H1 (cell line): ENCODE results near the gene ZNF845. TPM values are rescaled to one million over a fixed set of nuclear protein-coding genes. Genes with fewer than 3 reads are reported as not detected.

Source experiments
- CHD2 ChIP-seq: IDR thresholded peaks from 2 replicates; pipeline ENCODE4 v1.6.1; 2012; ENCODE audit warnings: low read length, improper control_type of control experiment
- CREB1 ChIP-seq: IDR thresholded peaks from 2 replicates; pipeline ENCODE4 v1.6.1; 2012; ENCODE audit warnings: inconsistent platforms
- EP300 ChIP-seq, 2 experiments: IDR thresholded peaks; 1 replicate in 1 of 2; 2 replicates in 1 of 2; pipeline ENCODE4 v1.6.1; 2011 to 2012; ENCODE audit warnings: low read depth in 2 of 2, low read length in 2 of 2, mild to moderate bottlenecking in 2 of 2, borderline replicate concordance in 1 of 2, inconsistent platforms in 1 of 2, moderate library complexity in 1 of 2
- GABPA ChIP-seq: IDR thresholded peaks from 2 replicates; pipeline ENCODE4 v1.6.1; 2011; ENCODE audit warnings: mild to moderate bottlenecking, low read length, moderate library complexity, borderline replicate concordance; ENCODE audit not compliant: insufficient read depth
- GTF2F1 ChIP-seq: IDR thresholded peaks from 2 replicates; pipeline ENCODE4 v1.6.1; 2012; ENCODE audit warnings: low read depth, low read length, improper control_type of control experiment, borderline replicate concordance
- KDM5A ChIP-seq: fragments of 200-600 bp; IDR thresholded peaks from 2 replicates; pipeline ENCODE4 v1.7.1; 2012; ENCODE audit warnings: mild to moderate bottlenecking, low read length, inconsistent platforms, mixed read lengths
- MAFK ChIP-seq: IDR thresholded peaks from 2 replicates; pipeline ENCODE4 v1.6.1; 2012; ENCODE audit warnings: low read depth, mild to moderate bottlenecking, improper control_type of control experiment, low read length
- RAD21 ChIP-seq, 2 experiments: IDR thresholded peaks in 1 of 2; conservative IDR thresholded peaks in 1 of 2; 2 replicates each; pipeline ENCODE4 v1.6.1; 2011; ENCODE audit warnings: low read depth in 2 of 2, low read length in 2 of 2, improper control_type of control experiment in 1 of 2, inconsistent platforms in 1 of 2, mild to moderate bottlenecking in 1 of 2, moderate library complexity in 1 of 2
- polyA plus RNA-seq, 7 experiments: library from polyadenylated mRNA; depleted of rRNA in 3 of 7; stranded (reverse) in 5 of 7; unstranded in 2 of 7; fragments of >200 nt in 5 of 7; fragments of 200-250 nt in 2 of 7; gene quantifications; 1 replicate in 5 of 7; 2 replicates in 1 of 7; 4 replicates in 1 of 7; pipeline versions ENCODE4 v1.2.1 to v1.2.3, GENCODE V29; 2011 to 2013; ENCODE audit warnings: missing spikeins in 2 of 7, mixed read lengths in 2 of 7
- total RNA-seq: library from RNA; stranded (reverse); fragmentation: NEBNext Ultra II Directional; extraction: Animal tissue kit (Norgen Biotek cat#: 25700); gene quantifications from 2 replicates; pipeline ENCODE4 v1.2.1, GENCODE V29; 2021
- TF ChIP-seq, protein P1 (sequence below), 3 experiments: IDR thresholded peaks; 1 replicate in 2 of 3; 2 replicates in 1 of 3; pipeline versions ENCODE4 v1.5.1 to v1.6.1; 2011; ENCODE audit warnings: low read length in 3 of 3, mild to moderate bottlenecking in 3 of 3, inconsistent platforms in 2 of 3, low read depth in 1 of 3, moderate library complexity in 1 of 3; ENCODE audit not compliant: insufficient read depth in 1 of 3; ENCODE audit errors: control extremely low read depth in 1 of 3

The ZNF845 gene
- total and polyA plus RNA-seq, 2 of the 8 experiments (the other 6 are each of a cell fraction or from before 2014, with no cell fraction given) = 3.6 to 22.5 TPM

DNA sequence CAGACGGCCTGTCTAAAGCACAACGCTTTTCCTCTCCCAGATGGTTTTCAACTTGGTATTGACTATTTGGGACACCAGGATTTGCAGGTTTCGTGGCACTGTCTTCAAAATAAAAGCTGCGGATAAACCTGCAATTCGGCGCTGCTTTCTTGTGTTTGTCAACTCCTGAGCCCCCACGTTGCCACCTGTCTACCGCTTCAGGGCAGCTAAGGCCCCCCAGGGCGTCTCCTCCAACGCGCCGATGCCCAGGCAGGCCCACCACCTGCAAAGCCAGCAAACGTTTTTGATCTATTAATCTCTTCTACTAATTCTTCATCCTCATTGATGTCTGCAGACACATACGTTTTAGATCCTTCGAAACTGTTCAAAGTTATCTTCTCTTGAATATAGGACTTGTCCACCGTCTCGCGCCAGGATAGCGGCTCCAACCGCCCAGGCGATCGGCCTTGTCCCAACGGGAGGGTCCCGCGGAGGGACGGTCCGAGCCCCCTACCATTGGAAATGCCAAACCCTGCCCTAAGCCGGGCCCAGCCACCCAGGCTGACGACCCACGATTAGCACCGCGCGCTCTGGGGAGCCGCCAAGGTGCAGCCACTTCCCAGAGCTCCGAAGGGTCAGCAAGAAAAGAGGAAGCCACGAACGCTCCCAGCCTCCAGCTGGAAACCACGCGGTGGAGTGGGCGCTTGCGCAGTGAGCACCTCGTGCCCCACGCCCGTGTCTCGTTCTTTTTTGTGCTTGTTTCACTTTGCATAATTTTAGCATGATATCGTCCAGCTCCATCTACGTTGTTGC lies 42.6 kb upstream of the ZNF845 start (continued):
- TF ChIP-seq EP300 (IDR thresholded peaks at IDR 0.05; ENCODE audit: borderline replicate concordance in 1 of 2, low read depth in 2 of 2, low read length in 2 of 2) (no peak), GABPA (no peak), CREB1 (no peak), MAFK (no peak), RAD21 (IDR thresholded peaks at IDR 0.05 in 1 of 2, conservative IDR thresholded peaks at IDR 0.05 in 1 of 2; ENCODE audit: low read depth in 2 of 2, low read length in 2 of 2) (no peak), KDM5A (no peak), CHD2 (no peak), GTF2F1 (no peak)
- TF ChIP-seq, protein P1, sequence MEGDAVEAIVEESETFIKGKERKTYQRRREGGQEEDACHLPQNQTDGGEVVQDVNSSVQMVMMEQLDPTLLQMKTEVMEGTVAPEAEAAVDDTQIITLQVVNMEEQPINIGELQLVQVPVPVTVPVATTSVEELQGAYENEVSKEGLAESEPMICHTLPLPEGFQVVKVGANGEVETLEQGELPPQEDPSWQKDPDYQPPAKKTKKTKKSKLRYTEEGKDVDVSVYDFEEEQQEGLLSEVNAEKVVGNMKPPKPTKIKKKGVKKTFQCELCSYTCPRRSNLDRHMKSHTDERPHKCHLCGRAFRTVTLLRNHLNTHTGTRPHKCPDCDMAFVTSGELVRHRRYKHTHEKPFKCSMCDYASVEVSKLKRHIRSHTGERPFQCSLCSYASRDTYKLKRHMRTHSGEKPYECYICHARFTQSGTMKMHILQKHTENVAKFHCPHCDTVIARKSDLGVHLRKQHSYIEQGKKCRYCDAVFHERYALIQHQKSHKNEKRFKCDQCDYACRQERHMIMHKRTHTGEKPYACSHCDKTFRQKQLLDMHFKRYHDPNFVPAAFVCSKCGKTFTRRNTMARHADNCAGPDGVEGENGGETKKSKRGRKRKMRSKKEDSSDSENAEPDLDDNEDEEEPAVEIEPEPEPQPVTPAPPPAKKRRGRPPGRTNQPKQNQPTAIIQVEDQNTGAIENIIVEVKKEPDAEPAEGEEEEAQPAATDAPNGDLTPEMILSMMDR (IDR thresholded peaks at IDR 0.05; ENCODE audit: control extremely low read depth in 1 of 3, insufficient read depth in 1 of 3, low read depth in 1 of 3, low read length in 3 of 3) = no peak
